ENCODE data around the gene HSPB2.
"Not testable (repeated sequence)": the region's sequence is repeated elsewhere in the genome, so short reads cannot be mapped to it uniquely, and the experiment has no call there.

DNA sequence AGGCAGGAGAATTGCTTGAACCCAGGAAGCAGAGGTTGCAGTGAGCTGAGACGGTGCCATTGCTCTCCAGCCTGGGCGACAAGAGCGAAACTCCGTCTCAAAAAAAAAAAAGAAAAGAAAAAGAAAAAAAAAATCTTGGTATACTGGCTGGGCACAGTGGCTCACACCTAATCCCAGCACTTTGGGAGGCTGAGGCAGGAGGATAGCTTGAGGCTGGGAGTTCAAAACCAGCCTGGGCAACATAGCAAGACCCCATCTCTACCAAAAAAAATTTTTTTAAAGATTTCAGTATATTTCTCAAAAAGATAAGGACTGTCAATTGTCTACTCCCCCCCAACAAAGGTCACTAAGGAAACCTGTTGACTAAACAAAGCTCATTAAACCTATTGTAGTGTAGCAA, 27.5 kb upstream of the HSPB2 start:
- TF ChIP-seq, protein P1, sequence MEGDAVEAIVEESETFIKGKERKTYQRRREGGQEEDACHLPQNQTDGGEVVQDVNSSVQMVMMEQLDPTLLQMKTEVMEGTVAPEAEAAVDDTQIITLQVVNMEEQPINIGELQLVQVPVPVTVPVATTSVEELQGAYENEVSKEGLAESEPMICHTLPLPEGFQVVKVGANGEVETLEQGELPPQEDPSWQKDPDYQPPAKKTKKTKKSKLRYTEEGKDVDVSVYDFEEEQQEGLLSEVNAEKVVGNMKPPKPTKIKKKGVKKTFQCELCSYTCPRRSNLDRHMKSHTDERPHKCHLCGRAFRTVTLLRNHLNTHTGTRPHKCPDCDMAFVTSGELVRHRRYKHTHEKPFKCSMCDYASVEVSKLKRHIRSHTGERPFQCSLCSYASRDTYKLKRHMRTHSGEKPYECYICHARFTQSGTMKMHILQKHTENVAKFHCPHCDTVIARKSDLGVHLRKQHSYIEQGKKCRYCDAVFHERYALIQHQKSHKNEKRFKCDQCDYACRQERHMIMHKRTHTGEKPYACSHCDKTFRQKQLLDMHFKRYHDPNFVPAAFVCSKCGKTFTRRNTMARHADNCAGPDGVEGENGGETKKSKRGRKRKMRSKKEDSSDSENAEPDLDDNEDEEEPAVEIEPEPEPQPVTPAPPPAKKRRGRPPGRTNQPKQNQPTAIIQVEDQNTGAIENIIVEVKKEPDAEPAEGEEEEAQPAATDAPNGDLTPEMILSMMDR (IDR thresholded peaks at IDR 0.05) = not testable (repeated sequence)
- TF ChIP-seq EZH2 (IDR thresholded peaks at IDR 0.05; ENCODE audit: borderline replicate concordance, insufficient read depth, low read depth, low read length, poor library complexity, severe bottlenecking) = not testable (repeated sequence)
